ENCODE data around the gene MYRF.

MYRF gene

GRCh38 chr11:61739413-61739812, 13.0 kb upstream of the MYRF start:
- DNase-seq (ENCODE audit: low read depth) = no peak

- no peak for DNase-seq (ENCODE audit: low read depth)
Observed at GRCh38 chr11:61739966-61740365, 12.5 kb upstream of the MYRF start.

DNA sequence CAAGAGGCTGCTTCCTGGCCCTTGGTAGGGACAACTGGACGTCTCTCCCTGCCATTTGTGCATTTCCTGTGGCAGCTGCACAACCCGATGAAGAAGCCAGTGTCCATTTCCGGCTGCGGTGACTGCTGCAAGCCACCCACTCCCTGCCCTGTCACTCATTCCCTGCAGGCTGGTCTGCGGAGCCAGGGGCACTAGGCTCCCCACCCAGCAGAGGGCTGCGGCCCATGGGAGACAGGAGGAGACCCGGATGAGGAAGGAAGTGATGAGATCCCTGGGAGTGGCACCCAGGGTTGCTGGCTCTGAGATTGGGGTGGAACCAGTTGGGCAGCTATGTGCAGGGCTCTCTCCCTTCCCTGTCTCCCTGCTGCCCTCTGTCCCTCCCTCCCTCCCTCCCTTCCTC, 10.0 kb upstream of the MYRF start:
- no peak for DNase-seq (ENCODE audit: low read depth)

DNA sequence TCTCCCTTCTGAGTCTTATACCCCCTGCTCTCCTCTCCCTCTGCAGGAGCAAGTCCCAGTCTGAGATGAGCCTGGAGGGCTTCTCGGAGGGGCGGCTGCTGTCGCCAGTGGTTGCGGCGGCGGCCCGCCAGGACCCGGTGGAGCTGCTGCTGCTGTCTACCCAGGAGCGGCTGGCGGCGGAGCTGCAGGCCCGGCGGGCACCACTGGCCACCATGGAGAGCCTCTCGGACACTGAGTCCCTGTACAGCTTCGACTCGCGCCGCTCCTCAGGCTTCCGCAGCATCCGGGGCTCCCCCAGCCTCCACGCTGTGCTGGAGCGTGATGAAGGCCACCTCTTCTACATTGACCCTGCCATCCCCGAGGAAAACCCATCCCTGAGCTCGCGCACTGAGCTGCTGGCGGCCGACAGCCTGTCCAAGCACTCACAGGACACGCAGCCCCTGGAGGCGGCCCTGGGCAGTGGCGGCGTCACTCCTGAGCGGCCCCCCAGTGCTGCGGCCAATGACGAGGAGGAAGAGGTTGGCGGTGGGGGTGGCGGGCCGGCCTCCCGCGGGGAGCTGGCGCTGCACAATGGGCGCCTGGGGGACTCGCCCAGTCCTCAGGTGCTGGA, 8.8 kb upstream of the MYRF start:
- DNase-seq (ENCODE audit: low read depth) = no peak

DNA sequence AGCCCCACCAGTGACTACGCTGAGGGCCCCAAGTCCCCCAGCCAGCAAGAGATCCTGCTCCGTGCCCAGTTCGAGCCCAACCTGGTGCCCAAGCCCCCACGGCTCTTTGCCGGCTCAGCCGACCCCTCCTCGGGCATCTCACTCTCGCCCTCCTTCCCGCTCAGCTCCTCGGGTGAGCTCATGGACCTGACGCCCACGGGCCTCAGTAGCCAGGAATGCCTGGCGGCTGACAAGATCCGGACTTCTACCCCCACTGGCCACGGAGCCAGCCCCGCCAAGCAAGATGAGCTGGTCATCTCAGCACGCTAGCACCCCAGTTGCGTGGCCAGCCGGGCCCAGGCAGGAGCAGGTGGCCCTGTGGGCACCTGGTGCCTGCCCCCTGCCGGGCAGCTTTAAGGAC, 8.3 kb upstream of the MYRF start:
- DNase-seq (ENCODE audit: low read depth) = no peak

DNA sequence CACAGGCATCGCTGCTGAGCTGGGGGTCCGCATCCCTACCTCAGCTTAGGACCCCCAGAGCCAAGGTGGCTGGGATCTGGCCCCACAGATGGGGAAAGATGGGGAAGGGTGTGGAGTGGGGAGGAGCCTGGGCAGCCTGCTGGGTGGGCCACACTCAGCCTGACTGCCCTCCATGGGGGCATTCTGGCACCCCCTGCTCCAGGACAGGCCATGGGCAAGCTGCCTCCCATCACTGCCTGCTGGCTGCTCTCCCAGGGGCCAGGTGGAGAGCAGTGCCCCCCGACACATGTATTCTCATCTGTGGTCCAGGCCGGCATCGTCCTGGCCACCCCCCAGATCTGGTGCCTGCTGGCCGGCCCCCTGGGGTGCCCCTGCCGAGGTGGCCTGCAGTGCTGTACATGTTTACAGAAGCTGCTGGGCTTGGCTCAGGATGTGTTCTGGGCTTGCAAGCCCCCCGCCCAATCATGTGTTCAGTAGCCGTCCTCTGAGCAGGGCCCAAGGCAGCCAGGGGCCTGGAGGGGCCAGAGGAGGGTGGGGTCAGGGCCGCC, 7.8 kb upstream of the MYRF start:
- no peak for DNase-seq (ENCODE audit: low read depth)

DNA sequence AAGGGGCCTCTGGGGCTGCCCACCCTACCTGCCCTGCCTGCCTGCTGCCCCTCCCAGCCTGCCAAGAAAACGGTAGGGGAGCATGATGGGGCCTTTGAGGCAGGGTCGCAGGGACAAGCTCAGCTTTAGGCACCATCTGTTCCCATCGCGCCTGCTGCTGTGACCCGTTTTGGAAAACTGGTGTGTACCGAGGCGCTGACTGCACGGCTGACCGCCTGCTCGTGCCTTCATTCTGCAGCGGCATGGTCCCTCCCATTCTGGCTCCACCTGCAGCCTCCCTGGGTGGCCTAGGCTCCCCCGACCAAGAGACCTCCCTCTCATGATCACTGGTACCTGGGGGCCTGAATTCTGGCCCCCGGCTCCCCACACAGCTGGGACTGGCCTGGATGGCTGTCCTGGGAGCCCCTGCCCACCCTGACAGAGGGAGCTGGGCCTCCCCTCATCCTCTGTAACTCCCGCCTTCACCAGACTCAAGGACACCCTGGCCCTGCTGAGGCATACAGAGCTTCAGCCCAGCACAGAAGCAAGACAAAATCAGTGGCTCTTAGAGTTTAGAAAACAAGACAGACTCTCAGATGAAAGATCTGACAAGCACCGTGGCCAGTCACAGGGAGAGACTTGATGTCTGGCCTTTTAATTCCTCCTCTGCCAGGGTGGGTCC, 6.5 kb upstream of the MYRF start:
- DNase-seq (ENCODE audit: low read depth) = no peak

DNA sequence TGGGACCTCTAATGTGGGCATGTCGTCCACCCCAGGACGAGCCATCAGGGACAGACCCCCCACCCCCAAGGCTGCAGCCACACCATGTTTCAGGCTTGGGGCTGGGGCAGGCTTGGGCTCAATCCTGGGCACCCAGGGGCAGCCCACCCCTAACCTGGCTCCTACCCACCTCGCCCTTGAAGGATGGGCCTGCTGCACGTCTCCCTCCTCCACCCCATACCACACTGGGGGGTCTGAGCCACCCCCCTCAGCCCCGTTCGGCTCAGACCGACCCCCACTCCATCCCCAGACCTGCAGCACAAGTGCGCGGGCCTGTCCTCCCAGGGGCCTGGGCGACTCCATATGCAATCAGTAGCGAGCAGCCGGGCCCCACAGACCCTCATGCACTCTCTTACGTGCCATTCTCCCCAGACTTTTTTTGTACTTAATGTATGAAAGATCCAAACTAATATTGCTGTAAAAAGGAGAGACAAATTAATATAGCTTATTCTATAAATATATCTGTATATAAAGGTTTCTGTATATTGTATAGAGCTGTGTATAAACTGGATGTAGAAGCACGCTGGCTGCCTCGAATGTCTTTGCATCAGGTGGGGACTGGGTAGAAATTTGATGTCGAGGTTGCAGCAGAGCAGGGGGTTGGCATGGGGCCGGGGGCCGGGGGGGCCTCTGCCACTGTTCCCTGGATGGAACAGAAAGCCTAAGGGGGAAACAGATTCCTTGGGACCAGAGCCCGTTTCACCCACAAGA, 5.8 kb upstream of the MYRF start:
- DNase-seq (ENCODE audit: low read depth) = no peak

GRCh38 chr11:61747192-61747966, 5.1 kb upstream of the MYRF start:
- no peak for DNase-seq (ENCODE audit: low read depth)

GRCh38 chr11:61747967-61748285, 4.5 kb upstream of the MYRF start:
- DNase-seq (ENCODE audit: low read depth) = no peak

DNA sequence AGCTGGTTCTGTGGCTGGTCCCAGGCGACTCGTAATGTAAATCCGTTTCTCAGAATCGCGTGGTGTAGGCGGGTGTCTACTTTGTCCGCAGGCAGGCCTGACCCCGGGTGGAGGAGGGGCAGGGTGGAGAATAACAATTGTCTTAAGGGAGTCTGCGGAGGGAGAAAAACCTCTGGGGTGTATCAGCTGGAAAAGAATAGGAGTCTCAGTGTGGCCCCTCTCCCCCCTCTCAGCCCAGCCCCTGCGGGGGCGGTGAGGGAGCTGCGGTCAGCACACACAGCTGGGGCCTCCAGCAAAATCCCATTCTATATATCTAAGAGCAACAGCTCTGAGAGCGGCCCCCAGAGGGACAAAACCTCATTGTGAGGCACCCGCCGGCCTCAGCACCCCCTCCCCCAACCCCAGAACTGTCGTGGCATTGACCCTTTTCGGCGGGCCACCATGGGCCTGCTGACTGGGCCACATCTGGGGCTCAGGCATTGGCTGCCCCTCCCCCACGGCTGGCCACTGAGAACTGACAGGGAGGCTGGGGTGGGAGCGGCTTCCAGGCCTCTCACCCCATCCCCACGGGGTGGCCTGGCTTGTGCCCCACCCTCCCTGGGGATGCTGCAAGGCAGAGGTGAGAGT, 2.7 kb upstream of the MYRF start:
- DNase-seq (ENCODE audit: low read depth) = no peak

- DNase-seq (ENCODE audit: low read depth) = no peak
Observed at GRCh38 chr11:61750631-61751273, 1.7 kb upstream of the MYRF start.

DNA sequence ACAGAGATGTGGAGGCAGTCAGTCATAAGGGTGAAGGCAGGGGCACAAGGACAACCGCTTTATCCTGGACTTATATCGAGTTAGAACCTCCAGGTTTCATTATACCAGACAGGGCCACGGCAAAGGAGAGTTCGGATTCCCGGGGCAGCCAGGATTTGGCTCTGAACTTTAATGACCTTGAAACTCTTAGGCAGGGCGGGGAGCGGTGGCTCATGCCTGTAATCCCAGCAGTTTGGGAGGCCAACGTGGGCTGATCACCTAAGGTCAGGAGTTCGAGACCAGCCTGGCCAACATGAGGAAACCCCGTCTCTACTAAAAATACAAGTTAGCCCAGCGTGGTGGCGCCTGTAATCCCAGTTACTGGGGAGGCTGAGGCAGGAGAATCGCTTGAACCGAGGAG, 1.1 kb upstream of the MYRF start:
- no peak for DNase-seq (ENCODE audit: low read depth)

DNA sequence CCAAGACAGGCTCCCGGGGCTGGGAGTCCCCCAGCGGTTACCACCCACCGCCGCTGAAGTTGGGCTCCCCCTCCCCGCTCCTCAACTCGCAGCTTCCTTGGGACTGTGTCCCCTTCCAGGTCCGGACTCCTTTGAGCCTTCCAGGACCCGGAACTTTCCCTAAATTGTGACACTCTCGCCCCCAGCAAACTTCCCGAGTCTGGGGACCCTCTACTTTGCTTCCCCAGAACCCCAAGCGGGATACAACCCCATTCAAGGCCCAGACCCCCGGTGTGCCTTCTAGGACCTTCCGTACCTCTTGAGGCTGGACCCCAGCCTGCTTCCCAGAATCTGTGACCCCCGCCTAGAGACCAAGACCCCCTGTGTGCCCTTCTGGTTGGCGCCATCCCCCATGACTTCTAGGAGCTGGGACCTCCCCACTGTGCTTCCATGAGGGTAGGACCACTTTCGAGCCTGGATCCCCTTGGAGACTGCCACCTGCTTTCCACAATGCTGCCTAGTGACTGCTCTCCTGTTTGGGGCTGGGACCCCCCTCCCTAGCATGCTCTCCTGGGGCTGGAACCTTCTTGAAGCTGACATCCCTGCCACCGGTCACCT, 587 bp downstream of the MYRF start:
- no peak for DNase-seq (ENCODE audit: low read depth)

GRCh38 chr11:61753672-61754071, 1.2 kb downstream of the MYRF start:
- no peak for DNase-seq (ENCODE audit: low read depth)

DNA sequence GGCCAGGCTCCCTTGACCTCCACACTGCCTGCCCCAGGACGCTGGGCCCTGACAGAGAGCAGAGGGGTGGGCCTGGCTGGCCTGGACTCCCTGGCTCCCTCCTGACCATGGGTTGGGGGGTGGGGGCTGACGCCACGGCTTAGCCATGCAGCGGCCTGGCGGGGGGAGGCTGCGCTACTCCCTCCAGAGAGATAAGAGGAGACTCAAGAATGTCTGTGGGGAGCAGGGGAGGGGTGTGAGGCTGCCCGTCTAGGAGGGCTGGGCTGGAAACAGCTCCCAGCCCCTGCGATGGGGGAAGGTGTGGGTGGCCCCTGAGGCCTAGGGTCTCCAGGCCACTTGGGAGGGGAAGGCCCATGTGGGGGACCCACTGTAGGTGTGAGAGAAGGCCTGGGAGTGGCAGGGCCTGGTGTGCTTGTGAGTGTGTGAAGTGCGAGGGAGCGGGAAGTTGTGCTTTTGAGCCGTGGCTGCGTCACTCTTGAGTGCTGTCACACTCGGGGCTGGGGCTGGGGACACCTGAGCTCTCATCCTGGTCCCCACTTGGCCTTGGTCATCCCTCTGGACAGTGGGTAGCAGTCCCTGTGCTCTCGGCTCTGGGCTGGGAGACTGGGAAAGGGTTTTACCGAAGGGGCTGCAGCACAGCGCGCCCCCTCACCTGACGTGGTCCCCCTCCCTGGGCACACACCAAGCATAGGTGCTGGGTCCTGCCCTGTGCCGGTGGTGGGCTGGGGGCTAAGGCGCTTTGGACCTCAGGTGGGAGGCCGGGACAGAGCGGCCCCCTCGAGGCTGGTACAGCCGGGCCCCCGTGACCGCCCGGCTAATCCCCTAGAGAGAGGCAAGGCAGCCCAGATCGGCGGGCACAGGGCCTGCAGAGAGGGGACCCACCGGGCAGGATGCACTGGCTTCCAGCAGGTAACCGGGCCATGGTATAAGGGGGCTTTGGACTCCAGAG, 2.4 kb downstream of the MYRF start:
- no peak for DNase-seq (ENCODE audit: low read depth)

GRCh38 chr11:61756147-61756451, 3.7 kb downstream of the MYRF start:
- DNase-seq (ENCODE audit: low read depth) = no peak

DNA sequence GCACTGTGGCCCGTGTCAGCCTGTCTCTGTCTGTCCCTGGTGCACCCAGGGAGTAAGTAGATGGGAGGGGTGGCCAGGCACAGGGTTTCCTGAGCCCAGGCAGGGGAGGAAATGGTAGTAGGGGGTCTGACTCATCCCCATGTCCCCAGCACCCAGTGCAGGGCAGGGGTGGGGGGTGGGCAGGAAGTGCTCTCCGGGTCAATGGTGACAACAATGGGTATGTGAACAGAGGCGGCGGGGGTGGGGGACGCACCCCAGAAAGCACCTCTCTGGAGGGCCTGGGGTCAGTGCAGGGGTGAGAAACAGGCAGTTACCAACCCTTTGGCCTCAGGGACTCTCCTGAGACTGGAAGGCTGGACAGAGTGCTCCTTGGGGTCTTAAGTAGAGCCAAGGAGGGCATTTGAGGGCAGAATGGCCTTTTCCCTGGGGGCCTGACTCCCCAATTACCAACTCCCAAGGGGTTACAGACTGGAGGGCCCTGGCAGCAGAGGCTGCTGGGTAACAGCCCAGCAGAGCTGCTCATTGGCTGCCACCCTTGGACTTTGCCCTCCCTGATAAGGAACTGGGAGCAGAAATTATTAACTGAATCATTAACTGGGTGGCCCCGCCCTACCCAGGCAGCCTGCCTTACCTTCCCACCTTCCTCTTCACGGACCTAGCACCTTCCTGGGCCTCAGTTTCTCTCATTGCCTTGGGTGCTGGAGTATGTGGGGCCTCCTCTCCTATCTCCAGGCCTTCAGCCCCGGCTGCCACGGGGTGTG, 4.2 kb downstream of the MYRF start:
- no peak for DNase-seq (ENCODE audit: low read depth)

- DNase-seq (ENCODE audit: low read depth) = no peak
Observed at GRCh38 chr11:61757213-61757862, 4.9 kb downstream of the MYRF start.
